ENCODE data around the gene SIGLECL1. TPM values are rescaled to one million over a fixed set of nuclear protein-coding genes. Genes with fewer than 3 reads are reported as not detected.

Gene SIGLECL1
- total and polyA plus RNA-seq, 2 experiments from 2014 or later: not detected

GRCh38 chr19:51251468-51251820, 564 bp downstream of the SIGLECL1 start (continued):
- TF ChIP-seq REST (IDR thresholded peaks at IDR 0.05; ENCODE audit: unreplicated experiment): no peak
- no peak for TF ChIP-seq STAT1 (IDR thresholded peaks at IDR 0.05; ENCODE audit: unreplicated experiment)
- no peak for TF ChIP-seq POLR2AphosphoS5 (IDR thresholded peaks at IDR 0.05; ENCODE audit: low read depth)
- TF ChIP-seq NANOG (IDR thresholded peaks at IDR 0.05; ENCODE audit: borderline replicate concordance): no peak

GRCh38 chr19:51252306-51253079, 1.6 kb downstream of the SIGLECL1 start:
- no peaks in the 10 kb centered on the region for H3K4me1 ChIP-seq (ENCODE audit: insufficient read depth)
- no peak for DNase-seq (ENCODE audit: low spot score)
- no peak overlapping the region for H2AFZ ChIP-seq
- peaks cover 6% of the 10 kb centered on the region; the same call in 1 of the 3 replicates for H3K36me3 Mint-ChIP-seq (ENCODE audit: low read depth)
- H3K36me3 ChIP-seq (ENCODE audit: insufficient read depth): no peaks in the 10 kb centered on the region
- no peak for ATAC-seq
- H3K79me2 ChIP-seq (replicated peaks; ENCODE audit: insufficient read depth): no peaks in the 10 kb centered on the region
- no peaks in the 10 kb centered on the region for H3K27me3 Mint-ChIP-seq (ENCODE audit: insufficient read depth, low read depth, poor library complexity)
- H4K20me1 ChIP-seq (replicated peaks; ENCODE audit: insufficient read depth): no peaks in the 10 kb centered on the region
- no peaks in the 10 kb centered on the region for H3K4me1 Mint-ChIP-seq
- H3K27ac Mint-ChIP-seq: no peak overlapping the region
- no peak overlapping the region for H3K4me3 Mint-ChIP-seq
- no peaks in the 10 kb centered on the region for H3F3A ChIP-seq (replicated peaks; ENCODE audit: low read depth)
- H3K27me3 ChIP-seq (ENCODE audit: insufficient read depth): no peaks in the 10 kb centered on the region
- H3K9me3 Mint-ChIP-seq: peaks cover 31% of the 10 kb centered on the region
- H3K27ac ChIP-seq (ENCODE audit: low read depth): no peak overlapping the region
- no peaks in the 10 kb centered on the region for H3K9me2 ChIP-seq (ENCODE audit: insufficient read depth)
- H3K4me2 ChIP-seq: no peak overlapping the region
- H3K4me3 ChIP-seq: no peak overlapping the region
- TF ChIP-seq ETS1 (IDR thresholded peaks at IDR 0.05): no peak
- TF ChIP-seq POLR2AphosphoS5 (IDR thresholded peaks at IDR 0.05; ENCODE audit: low read depth): no peak
- no peak for TF ChIP-seq CTCF (conservative IDR thresholded peaks at IDR 0.05; ENCODE audit: low read depth in 2 of 2)
- TF ChIP-seq EZH2phosphoT487 (IDR thresholded peaks at IDR 0.05; ENCODE audit: unreplicated experiment): no peak
- no peak for TF ChIP-seq EZH2 (IDR thresholded peaks at IDR 0.05; ENCODE audit: low read depth, unreplicated experiment)
- TF ChIP-seq ZNF462 (CRISPR knock-in tag; IDR thresholded peaks at IDR 0.05): no peak
- TF ChIP-seq CREB1 (CRISPR knock-in tag; IDR thresholded peaks at IDR 0.05; ENCODE audit: low read depth): no peak

Measured in GM23338 (cell line).